Stimulated activated CD8-positive, alpha-beta memory T cell treated with anti-CD3 and anti-CD28 coated beads, Interleukin-15, amount 100 ng/mL, for 1 hour (primary cell): ENCODE data around the gene LCE1E.

Experiments used
- DNase-seq: peaks from one replicate; pipeline ENCODE4 v3.0.0-alpha.2; 2020; ENCODE audit warnings: low read depth

Gene LCE1E

GRCh38 chr1:152786077-152786476 is at the start of gene LCE1E:
TSS of gene LCE1E (plus strand) at chr1:152786257. CDS start at chr1:152787300, 1,043 bp downstream.
- no peak for DNase-seq

- no peak for DNase-seq
Observed at GRCh38 chr1:152737997-152738396, 48.1 kb upstream of the LCE1E start.

- no peak for DNase-seq
Observed at GRCh38 chr1:152739841-152740240, 46.2 kb upstream of the LCE1E start.

- no peak for DNase-seq
Observed at GRCh38 chr1:152741656-152742055, 44.4 kb upstream of the LCE1E start.

GRCh38 chr1:152743371-152744145 is 42.5 kb upstream of the LCE1E start:
- DNase-seq, result no peak

GRCh38 chr1:152745289-152745704 is 40.8 kb upstream of the LCE1E start:
- no peak for DNase-seq

- DNase-seq, result no peak
Observed at GRCh38 chr1:152745765-152746444, 40.2 kb upstream of the LCE1E start.

GRCh38 chr1:152747831-152748230 is 38.2 kb upstream of the LCE1E start:
- DNase-seq, result no peak

- DNase-seq, result no peak
Observed at GRCh38 chr1:152752225-152752624, 33.8 kb upstream of the LCE1E start.

GRCh38 chr1:152753586-152753985 is 32.5 kb upstream of the LCE1E start:
- DNase-seq, result no peak

GRCh38 chr1:152756872-152757271 is 29.2 kb upstream of the LCE1E start:
- DNase-seq, result no peak

- no peak for DNase-seq
Observed at GRCh38 chr1:152757747-152758146, 28.3 kb upstream of the LCE1E start, which contains the start of gene KPRP. TSS of gene KPRP (plus strand) at chr1:152758025. CDS start at chr1:152759589, 1,564 bp downstream.

- no peak for DNase-seq
Observed at GRCh38 chr1:152758636-152759035, 27.4 kb upstream of the LCE1E start.

GRCh38 chr1:152759453-152760173 is 26.4 kb upstream of the LCE1E start:
- DNase-seq, result no peak

- DNase-seq, result no peak
Observed at GRCh38 chr1:152760551-152761190, 25.4 kb upstream of the LCE1E start.

- no peak for DNase-seq
Observed at GRCh38 chr1:152761609-152762213, 24.3 kb upstream of the LCE1E start.

- no peak for DNase-seq
Observed at GRCh38 chr1:152768847-152769533, 17.1 kb upstream of the LCE1E start.

- no peak for DNase-seq
Observed at GRCh38 chr1:152770411-152770810, 15.6 kb upstream of the LCE1E start.

- DNase-seq, result no peak
Observed at GRCh38 chr1:152774875-152775274, 11.2 kb upstream of the LCE1E start, which contains the start of gene LCE1F. TSS of gene LCE1F (plus strand) at chr1:152775140. CDS start at chr1:152776372, 1,232 bp downstream.

- no peak for DNase-seq
Observed at GRCh38 chr1:152776361-152776760, 9.7 kb upstream of the LCE1E start.

- no peak for DNase-seq
Observed at GRCh38 chr1:152777510-152778137, 8.4 kb upstream of the LCE1E start.
